ENCODE results near the gene SENP6.
"Not testable (repeated sequence)": the region's sequence is repeated elsewhere in the genome, so short reads cannot be mapped to it uniquely, and the experiment has no call there.

Gene SENP6

GRCh38 chr6:75605635-75606034, 4.0 kb downstream of the SENP6 start:
- no peak for DNase-seq (ENCODE audit: low read depth in 3 of 3, low spot score in 1 of 3)

- no peak for DNase-seq (ENCODE audit: low read depth in 3 of 3, low spot score in 1 of 3)
These were observed 6.6 kb downstream of the SENP6 start for GRCh38 chr6:75608304-75608703.

- DNase-seq (ENCODE audit: low read depth in 3 of 3, low spot score in 1 of 3): no peak
These were observed 7.4 kb downstream of the SENP6 start for GRCh38 chr6:75608956-75609533.

- no peak for DNase-seq (ENCODE audit: low read depth in 3 of 3, low spot score in 1 of 3)
These were observed 8.2 kb downstream of the SENP6 start for GRCh38 chr6:75609639-75610590.

GRCh38 chr6:75611011-75611701, 9.5 kb downstream of the SENP6 start:
- no peak for DNase-seq (ENCODE audit: low read depth in 3 of 3, low spot score in 1 of 3)

GRCh38 chr6:75611702-75612375, 10.2 kb downstream of the SENP6 start:
- DNase-seq (ENCODE audit: low read depth in 3 of 3, low spot score in 1 of 3): peak in 1 of 3 donors; percentile 7

GRCh38 chr6:75612434-75612833, 10.8 kb downstream of the SENP6 start:
- no peak for DNase-seq (ENCODE audit: low read depth in 3 of 3, low spot score in 1 of 3)

GRCh38 chr6:75613056-75613501, 11.4 kb downstream of the SENP6 start:
- no peak for DNase-seq (ENCODE audit: low read depth in 3 of 3, low spot score in 1 of 3)

GRCh38 chr6:75618437-75618836, 16.8 kb downstream of the SENP6 start:
- no peak for DNase-seq (ENCODE audit: low read depth in 3 of 3, low spot score in 1 of 3)

- DNase-seq (ENCODE audit: low read depth in 3 of 3, low spot score in 1 of 3): no peak
These were observed 17.7 kb downstream of the SENP6 start for GRCh38 chr6:75619230-75619899.

- no peak for DNase-seq (ENCODE audit: low read depth in 3 of 3, low spot score in 1 of 3)
These were observed 19.0 kb downstream of the SENP6 start for GRCh38 chr6:75620381-75621304.

- no peak for DNase-seq (ENCODE audit: low read depth in 3 of 3, low spot score in 1 of 3)
These were observed 20.2 kb downstream of the SENP6 start for GRCh38 chr6:75621846-75622245.

GRCh38 chr6:75623491-75623890, 21.8 kb downstream of the SENP6 start:
- DNase-seq (ENCODE audit: low read depth in 3 of 3, low spot score in 1 of 3): no peak

GRCh38 chr6:75624335-75624734, 22.7 kb downstream of the SENP6 start:
- DNase-seq (ENCODE audit: low read depth in 3 of 3, low spot score in 1 of 3): no peak

- no peak for DNase-seq (ENCODE audit: low read depth in 3 of 3, low spot score in 1 of 3)
These were observed 23.3 kb downstream of the SENP6 start for GRCh38 chr6:75624988-75625387.

GRCh38 chr6:75626561-75626960, 24.9 kb downstream of the SENP6 start:
- DNase-seq (ENCODE audit: low read depth in 3 of 3, low spot score in 1 of 3): no peak

- DNase-seq (ENCODE audit: low read depth in 3 of 3, low spot score in 1 of 3): not testable (repeated sequence)
These were observed 26.0 kb downstream of the SENP6 start for GRCh38 chr6:75627708-75628107.

GRCh38 chr6:75631859-75632635, 30.4 kb downstream of the SENP6 start:
- DNase-seq (ENCODE audit: low read depth in 3 of 3, low spot score in 1 of 3): no peak

- DNase-seq (ENCODE audit: low read depth in 3 of 3, low spot score in 1 of 3): no peak
These were observed 31.4 kb downstream of the SENP6 start for GRCh38 chr6:75633045-75633444.

Measured in stimulated activated CD4-positive, alpha-beta T cell treated with anti-CD3 and anti-CD28 coated beads, TNF-alpha, amount 100 ng/mL, for 1 hour (primary cell).